ENCODE measurements around the gene ZNF746.

DNA sequence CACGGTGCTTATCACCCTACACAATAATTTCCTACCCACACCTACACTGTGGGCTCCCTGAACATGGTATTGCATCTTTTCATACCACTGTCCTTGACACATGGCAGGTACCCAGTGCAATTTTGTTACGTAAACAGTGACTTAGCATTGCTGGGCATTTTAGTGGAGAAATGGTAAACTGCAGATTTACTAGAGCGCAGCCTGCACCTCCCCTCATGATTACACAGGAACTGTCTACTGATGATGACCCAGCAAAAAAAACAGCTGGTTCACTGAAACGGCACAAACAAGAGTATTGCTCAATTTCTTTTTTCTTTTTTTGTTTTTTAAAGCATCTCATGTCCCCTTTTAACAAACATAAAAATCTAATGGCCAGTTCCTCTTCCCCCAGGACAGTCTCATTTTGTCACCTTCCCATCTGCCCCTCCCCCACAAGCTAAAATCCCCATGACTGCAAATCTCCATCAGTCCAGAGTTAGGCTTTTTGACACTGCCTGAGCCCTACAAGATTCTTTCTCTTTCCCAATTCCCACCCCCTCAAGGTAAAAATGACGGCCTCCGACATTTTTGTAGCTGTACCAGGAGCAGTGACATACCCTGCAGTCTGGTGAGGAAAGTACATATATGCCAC is 2.8 kb downstream of the ZNF746 start:
- no peak for TF ChIP-seq CTCF (IDR thresholded peaks at IDR 0.05)
- no peak for TF ChIP-seq POLR2A (IDR thresholded peaks at IDR 0.05)

Measured in Peyer's patch (tissue), 4 donors.